T-cell (primary cell): ENCODE measurements around the gene APH1B. TPM values are rescaled to one million over a fixed set of nuclear protein-coding genes. Genes with fewer than 3 reads are reported as not detected.

Experiments used
- ATAC-seq, 4 experiments: fragments of 200-7000 bp in 3 of 4; fragments of 150-1000 bp in 1 of 4; cut with Tn5 transposase; replicated peaks in 1 of 4; 1 replicate in 3 of 4; 2 replicates in 1 of 4; pipeline ENCODE4 v1.10.0; 2021; ENCODE audit warnings: moderate library complexity in 3 of 4, mild to moderate bottlenecking in 2 of 4, moderate number of reproducible peaks in 1 of 4
- CTCF ChIA-PET, 2 donors: fragments of 300-600 bp; sonication (Branson Sonifier 250); formaldehyde crosslinking; loops; one replicate each; lab custom pipeline; 2022; ENCODE audit warnings: antibody characterized with exemption in 2 of 2; lab: Charles Lee
- POLR2A ChIA-PET, 2 donors: fragments of 300-600 bp; sonication (Branson Sonifier 250); formaldehyde crosslinking; loops; one replicate each; lab custom pipeline; 2022; ENCODE audit warnings: antibody characterized with exemption in 2 of 2; lab: Charles Lee
- DNase-seq, 35 experiments: peaks; one replicate each; pipeline versions ENCODE4 v3.0.0 to v3.0.0-alpha.2; 2013 to 2023
- H3K27ac ChIP-seq: one replicate; pipeline ENCODE4 v1.5.1; 2013; ENCODE audit warnings: low read length
- H3K27me3 ChIP-seq, 2 experiments: replicated peaks in 1 of 2; 1 replicate in 1 of 2; 2 replicates in 1 of 2; pipeline versions ENCODE4 v1.6.1 to v1.7.0; 2013; ENCODE audit warnings: low read length in 1 of 2, mixed read lengths in 1 of 2; ENCODE audit not compliant: control insufficient read depth in 2 of 2, insufficient read depth in 2 of 2; ENCODE audit errors: extremely low read depth in 1 of 2
- H3K36me3 ChIP-seq, 2 donors: 1 replicate in 1 of 2; 2 replicates in 1 of 2; pipeline versions ENCODE4 v1.6.1 to v1.7.0; 2013; ENCODE audit warnings: low read length in 1 of 2; ENCODE audit not compliant: control insufficient read depth in 2 of 2, insufficient read depth in 1 of 2; ENCODE audit errors: extremely low read depth in 1 of 2
- H3K4me1 ChIP-seq, 2 experiments: 1 replicate in 1 of 2; 2 replicates in 1 of 2; pipeline versions ENCODE4 v1.6.1 to v1.7.0; 2013; ENCODE audit warnings: low read length in 2 of 2, mixed read lengths in 1 of 2; ENCODE audit not compliant: insufficient read depth in 2 of 2, control insufficient read depth in 1 of 2; ENCODE audit errors: extremely low read depth in 1 of 2
- H3K4me3 ChIP-seq, 2 donors: 1 replicate in 1 of 2; 2 replicates in 1 of 2; pipeline versions ENCODE4 v1.5.1 to v1.7.0; 2013; ENCODE audit warnings: mild to moderate bottlenecking in 2 of 2, low read length in 1 of 2, moderate library complexity in 1 of 2; ENCODE audit not compliant: control insufficient read depth in 1 of 2; ENCODE audit errors: extremely low read depth in 1 of 2
- H3K9me3 ChIP-seq: 2 replicates; pipeline ENCODE4 v1.7.0; 2013
- H3K27ac Mint-ChIP-seq, 2 donors: one replicate each; pipeline ENCODE4 v1.8.0; 2020 to 2021; ENCODE audit warnings: mild to moderate bottlenecking in 2 of 2, mixed read lengths in 2 of 2
- H3K27me3 Mint-ChIP-seq, 2 donors: one replicate each; pipeline ENCODE4 v1.8.0; 2021 to 2022; ENCODE audit warnings: mixed read lengths in 2 of 2
- H3K36me3 Mint-ChIP-seq: one replicate; pipeline ENCODE4 v1.8.0; 2021; ENCODE audit warnings: mixed read lengths
- H3K4me1 Mint-ChIP-seq, 3 donors: one replicate each; pipeline ENCODE4 v1.8.0; 2020 to 2022; ENCODE audit warnings: mixed read lengths in 3 of 3, mild to moderate bottlenecking in 1 of 3
- H3K4me3 Mint-ChIP-seq, 3 donors: one replicate each; pipeline ENCODE4 v1.8.0; 2020 to 2022; ENCODE audit warnings: mild to moderate bottlenecking in 3 of 3, mixed read lengths in 3 of 3, moderate library complexity in 3 of 3
- H3K9me3 Mint-ChIP-seq, 3 donors: one replicate each; pipeline ENCODE4 v1.8.0; 2020 to 2022; ENCODE audit warnings: mixed read lengths in 3 of 3
- WGBS: methylation state at CpG from one replicate; pipeline ENCODE4 v1.1.5; 2013; ENCODE audit warnings: missing lambda C conversion rate; ENCODE audit not compliant: insufficient coverage; 5-methylcytosine and 5-hydroxymethylcytosine counted together
- total RNA-seq, 35 experiments: library from RNA in 6 of 35; stranded (reverse) in 6 of 35; fragments of 120-200 nt in 1 of 35; gene quantifications; one replicate each; pipeline versions ENCODE4 v1.2.1 to v1.2.4 and lab custom pipeline; 2013 to 2026

Gene APH1B
- total RNA-seq, 5 donors from 2014 or later (not counting 1 experiment from before 2014, with no cell fraction given): 17.0 to 27.4 (median 20.9) TPM

DNA sequence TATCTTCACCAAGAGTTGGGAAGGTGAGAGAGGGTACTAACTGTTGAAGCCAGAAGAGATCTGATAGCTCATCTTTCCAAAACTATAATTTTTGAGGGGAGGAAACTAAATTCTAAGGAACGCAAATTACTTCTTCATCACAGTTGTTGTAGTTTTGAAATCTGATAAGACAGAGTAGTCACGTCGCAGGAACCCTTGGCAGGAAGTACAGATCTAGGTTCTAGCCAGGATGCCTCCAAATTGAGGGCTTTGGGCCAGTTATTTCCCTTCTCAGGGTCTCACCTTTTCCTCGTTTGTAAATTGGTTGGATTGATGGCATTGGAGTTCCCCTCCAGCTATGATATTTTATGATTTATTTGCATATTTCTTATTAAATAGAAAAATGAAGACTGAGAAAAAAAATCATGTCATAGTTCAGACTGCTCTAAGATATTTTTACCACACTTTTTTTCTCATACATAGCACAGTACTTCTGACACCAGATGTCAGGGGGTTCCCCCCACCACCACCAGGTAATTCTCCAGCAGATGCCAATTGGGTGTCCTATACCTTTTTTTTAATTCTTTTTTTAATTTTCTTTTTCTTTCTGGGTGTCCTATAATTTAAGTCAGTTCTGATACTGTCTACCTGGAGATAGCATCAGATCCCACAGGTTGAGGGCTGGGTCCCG, 32.3 kb upstream of the APH1B start:
- peaks cover 0 to 3% (median 0%) of the 10 kb centered on the region in 3 donors for H3K9me3 Mint-ChIP-seq

DNA sequence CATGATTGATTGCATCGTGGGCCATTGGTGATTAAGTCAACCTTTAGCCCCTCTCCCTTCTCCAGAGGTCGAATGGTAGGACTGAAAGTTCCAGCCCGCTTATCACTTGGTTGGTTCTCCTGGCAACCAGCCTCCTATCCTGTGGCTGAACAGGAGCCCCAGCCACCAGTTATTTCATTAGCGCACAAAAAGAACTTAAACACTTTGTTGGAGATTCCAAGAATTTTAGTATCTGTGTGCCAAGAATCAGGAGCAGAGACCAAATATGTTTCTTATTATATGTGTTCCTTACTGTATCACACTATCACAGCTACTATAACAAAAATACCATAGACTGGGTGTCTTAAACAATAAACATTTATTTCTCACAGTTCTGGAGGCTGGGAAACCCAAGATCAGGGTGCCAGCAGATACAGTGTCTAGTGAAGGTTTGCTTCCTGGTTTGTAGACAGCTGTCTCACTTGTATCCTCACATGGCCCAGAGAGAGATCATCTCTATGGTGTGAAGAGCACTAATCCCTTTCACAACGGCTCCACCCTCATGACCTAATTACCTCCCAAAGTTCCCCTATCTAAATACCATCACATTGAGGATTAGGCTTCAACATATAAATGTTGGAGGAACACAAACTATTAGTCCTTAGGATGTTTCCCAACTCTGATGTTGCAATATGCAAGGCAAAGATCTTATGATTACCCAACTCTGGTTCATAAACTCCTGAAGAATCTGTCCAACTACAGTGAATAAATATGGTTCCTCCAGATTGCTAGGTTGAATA, 30.5 kb upstream of the APH1B start:
- Mint-ChIP-seq H3K9me3 (peaks cover 0 to 3% (median 0%) of the 10 kb centered on the region in 3 donors), H3K36me3 (peaks cover 65% of the 10 kb centered on the region), H3K4me3 (no peak overlapping the region), H3K4me1 (peaks cover 60 to 61% (median 60%) of the 10 kb centered on the region in 3 donors), H3K27me3 (no peaks in the 10 kb centered on the region), H3K27ac (peak overlapping the region; percentile 1 to 22)
- DNase-seq (peak in 1 of 35 experiments; percentile 28), ATAC-seq (no peak)
- ChIA-PET CTCF (no interaction called here), POLR2A (interaction anchor here in 1 of 2 donors (0.7 kb wide), 1 partner anchor 16 kb away, joined by 3 read pairs; no protein-coding TSS in a partner anchor)
- no peaks in the 10 kb centered on the region for H3K9me3 ChIP-seq
- H3K4me1 ChIP-seq: peaks cover 12 to 19% of the 10 kb centered on the region in 2 experiments
- H3K27me3 ChIP-seq: no peaks in the 10 kb centered on the region
- no peak overlapping the region for H3K4me3 ChIP-seq
- no peak overlapping the region for H3K27ac ChIP-seq
- peaks cover 2 to 55% of the 10 kb centered on the region in 2 donors for H3K36me3 ChIP-seq
- 100% methylated on average over 2 of the region's 5 CpGs for WGBS

More for the DNA sequence above, 32.3 kb upstream of the APH1B start:
- H3K27ac Mint-ChIP-seq: peak overlapping the region; percentile 85 to 91
- peak overlapping the region in 1 of 3 donors; percentile 33 for H3K4me3 Mint-ChIP-seq
- peak; percentile 77 to 88 (median 80) for ATAC-seq
- Histone ChIP-seq H3K36me3 (peaks cover 0 to 38% of the 10 kb centered on the region in 2 donors), H3K27ac (peak overlapping the region; percentile 22), H3K4me3 (no peak overlapping the region), H3K27me3 (no peaks in the 10 kb centered on the region), H3K9me3 (no peaks in the 10 kb centered on the region), H3K4me1 (peaks cover 12 to 21% of the 10 kb centered on the region in 2 experiments)
- H3K27me3 Mint-ChIP-seq: no peaks in the 10 kb centered on the region
- H3K4me1 Mint-ChIP-seq: peaks cover 61 to 67% (median 63%) of the 10 kb centered on the region in 3 donors
- ChIA-PET CTCF (interaction anchor here in 1 of 2 donors (0.7 to 1.0 kb wide), 2 partner anchors 51 to 64 kb away, joined by 3 to 4 read pairs; no protein-coding TSS in a partner anchor), POLR2A (interaction anchor here (0.7 to 1.4 kb wide), 6 partner anchors 24 to 91 kb away, joined by 3 to 7 read pairs (median 3); no protein-coding TSS in a partner anchor)
- peaks cover 57% of the 10 kb centered on the region for H3K36me3 Mint-ChIP-seq
- no CpG with 5 or more reads among the region's 5 CpGs for WGBS
- peak in 31 of 35 experiments; percentile 9 to 67 (median 38) for DNase-seq

GRCh38 chr15:63250312-63250965, 27.0 kb upstream of the APH1B start:
- Mint-ChIP-seq H3K9me3 (no peaks in the 10 kb centered on the region), H3K27ac (peak overlapping the region in 1 of 2 donors; percentile 9), H3K4me3 (no peak overlapping the region), H3K4me1 (peaks cover 40 to 49% (median 43%) of the 10 kb centered on the region in 3 donors), H3K27me3 (no peaks in the 10 kb centered on the region), H3K36me3 (peaks cover 61% of the 10 kb centered on the region)
- no peaks in the 10 kb centered on the region for H3K9me3 ChIP-seq
- ChIA-PET CTCF (interaction anchor here in 1 of 2 donors (0.6 kb wide), 1 partner anchor 29 kb away, joined by 3 read pairs; no protein-coding TSS in a partner anchor), POLR2A (no interaction called here)
- H3K27ac ChIP-seq: no peak overlapping the region
- peaks cover 5 to 56% of the 10 kb centered on the region in 2 donors for H3K36me3 ChIP-seq
- 91% methylated on average over 3 of the region's 4 CpGs for WGBS
- DNase-seq (no peak), ATAC-seq (no peak)
- H3K27me3 ChIP-seq: no peaks in the 10 kb centered on the region
- H3K4me3 ChIP-seq: no peak overlapping the region
- peaks cover 4 to 7% of the 10 kb centered on the region in 2 experiments for H3K4me1 ChIP-seq

DNA sequence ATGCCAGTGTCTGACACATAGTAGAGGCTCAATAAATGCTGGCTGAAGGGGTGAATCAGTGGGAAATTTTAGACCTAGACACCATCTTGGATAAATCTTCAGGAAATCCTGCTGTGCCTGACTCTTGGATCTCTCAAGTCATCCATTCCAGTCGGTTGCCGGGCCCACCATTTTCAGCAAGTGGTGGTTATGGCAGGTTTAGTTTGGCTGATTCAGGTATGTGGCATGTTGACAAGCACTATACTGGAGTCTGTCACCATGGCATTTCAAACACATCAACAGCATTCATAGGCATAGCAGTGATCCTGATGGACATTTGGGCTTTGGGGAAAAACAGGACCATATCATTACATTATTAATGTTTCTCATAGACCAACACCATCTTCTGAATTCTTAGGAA, 25.7 kb upstream of the APH1B start:
- no peak overlapping the region for H3K4me3 Mint-ChIP-seq
- H3K9me3 Mint-ChIP-seq: no peaks in the 10 kb centered on the region
- POLR2A ChIA-PET: interaction anchor here (0.5 to 0.8 kb wide), 2 partner anchors 11 to 392 kb away, joined by 3 read pairs; no protein-coding TSS in a partner anchor
- H3K36me3 ChIP-seq: peaks cover 5 to 50% of the 10 kb centered on the region in 2 donors
- H3K9me3 ChIP-seq: no peaks in the 10 kb centered on the region
- DNase-seq (no peak), ATAC-seq (no peak)
- H3K4me1 ChIP-seq: peaks cover 0 to 2% of the 10 kb centered on the region in 2 experiments
- H3K4me1 Mint-ChIP-seq: peaks cover 33 to 40% (median 36%) of the 10 kb centered on the region in 3 donors
- H3K27ac ChIP-seq: no peak overlapping the region
- H3K36me3 Mint-ChIP-seq: peaks cover 61% of the 10 kb centered on the region
- no peak overlapping the region for H3K4me3 ChIP-seq
- no CpG with 5 or more reads among the region's 2 CpGs for WGBS
- H3K27ac Mint-ChIP-seq: peak overlapping the region in 1 of 2 donors; percentile 22
- no peaks in the 10 kb centered on the region for H3K27me3 Mint-ChIP-seq
- H3K27me3 ChIP-seq: no peaks in the 10 kb centered on the region
- CTCF ChIA-PET: no interaction called here

- no peak overlapping the region for H3K27ac ChIP-seq
- Mint-ChIP-seq H3K9me3 (no peaks in the 10 kb centered on the region), H3K36me3 (peaks cover 56% of the 10 kb centered on the region), H3K27me3 (no peaks in the 10 kb centered on the region), H3K4me1 (peaks cover 27 to 34% (median 30%) of the 10 kb centered on the region in 3 donors), H3K27ac (peak overlapping the region in 1 of 2 donors; percentile 13), H3K4me3 (no peak overlapping the region)
- peaks cover 10 to 50% of the 10 kb centered on the region in 2 donors for H3K36me3 ChIP-seq
- DNase-seq (no peak), ATAC-seq (no peak)
- POLR2A ChIA-PET: interaction anchor here (0.5 to 0.8 kb wide), 2 partner anchors 11 to 392 kb away, joined by 3 read pairs; no protein-coding TSS in a partner anchor
- no peak overlapping the region for H3K4me3 ChIP-seq
- no peaks in the 10 kb centered on the region for H3K9me3 ChIP-seq
- no peaks in the 10 kb centered on the region for H3K4me1 ChIP-seq
- CTCF ChIA-PET: no interaction called here
- WGBS: no CpG with 5 or more reads among the region's 2 CpGs
- no peaks in the 10 kb centered on the region for H3K27me3 ChIP-seq
Observed at GRCh38 chr15:63252292-63252691, 25.1 kb upstream of the APH1B start.
